Activated naive CD8-positive, alpha-beta T cell treated with anti-CD3 and anti-CD28 coated beads, Interleukin-2, amount 10 ng/mL, durations not matched to agents 7 days and 5 days (primary cell): ENCODE data around the gene HAGHL. TPM values are rescaled to one million over a fixed set of nuclear protein-coding genes. Genes with fewer than 3 reads are reported as not detected.
"Not testable (repeated sequence)": the region's sequence is repeated elsewhere in the genome, so short reads cannot be mapped to it uniquely, and the experiment has no call there.

Experiments
- ATAC-seq: fragments of 150-1000 bp; cut with Tn5 transposase; one replicate; pipeline ENCODE4 v1.10.0; 2021; ENCODE audit warnings: low read depth, moderate library complexity
- POLR2A ChIA-PET: fragments of 350-600 bp; sonication (Branson Sonifier 250); formaldehyde crosslinking; loops from one replicate; lab custom pipeline; 2021; ENCODE audit warnings: antibody characterized with exemption; lab: Charles Lee
- DNase-seq: peaks from one replicate; pipeline ENCODE4 v3.0.0; 2021
- H3K27ac Mint-ChIP-seq: one replicate; pipeline ENCODE4 v1.8.0; 2022; ENCODE audit warnings: mild to moderate bottlenecking, mixed read lengths
- H3K27me3 Mint-ChIP-seq: one replicate; pipeline ENCODE4 v1.8.0; 2022; ENCODE audit warnings: mild to moderate bottlenecking, moderate library complexity, mixed read lengths
- H3K36me3 Mint-ChIP-seq: one replicate; pipeline ENCODE4 v1.8.0; 2021; ENCODE audit warnings: mild to moderate bottlenecking, mixed read lengths
- H3K4me1 Mint-ChIP-seq: one replicate; pipeline ENCODE4 v1.8.0; 2021; ENCODE audit warnings: mixed read lengths
- H3K4me3 Mint-ChIP-seq: one replicate; pipeline ENCODE4 v1.8.0; 2022; ENCODE audit warnings: mild to moderate bottlenecking, moderate library complexity, mixed read lengths
- H3K9me3 Mint-ChIP-seq: one replicate; pipeline ENCODE4 v1.8.0; 2021; ENCODE audit warnings: mixed read lengths
- total RNA-seq, 2 experiments: library from RNA; stranded (reverse); gene quantifications; one replicate each; pipeline ENCODE4 v1.2.3, GENCODE V29; 2021

The HAGHL gene
- total RNA-seq, 2 experiments from 2014 or later = 25.8 to 34.2 TPM

DNA sequence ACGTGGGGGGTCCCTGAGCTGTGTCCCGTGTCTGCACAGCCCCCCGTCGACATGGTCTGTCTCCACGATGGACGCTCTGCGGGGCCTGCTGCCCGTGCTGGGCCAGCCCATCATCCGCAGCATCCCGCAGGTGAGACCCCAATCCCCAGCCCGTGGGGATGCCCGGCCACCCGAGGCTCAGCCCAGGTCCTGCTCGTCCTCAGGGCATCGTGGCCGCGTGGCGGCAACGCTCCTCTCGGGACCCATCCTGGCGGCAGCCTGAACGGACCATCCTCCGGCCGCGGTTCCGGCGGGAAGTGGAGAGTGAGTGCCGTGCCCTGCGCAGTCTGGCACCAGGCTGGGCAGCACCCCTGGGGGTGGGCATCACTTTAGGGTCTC, 38.6 kb downstream of the HAGHL start:
- ATAC-seq (no peak), DNase-seq (no peak)
- H3K9me3 Mint-ChIP-seq = no peaks in the 10 kb centered on the region
- H3K27me3 Mint-ChIP-seq = no peaks in the 10 kb centered on the region
- H3K27ac Mint-ChIP-seq = no peak overlapping the region
- no peak overlapping the region for H3K4me3 Mint-ChIP-seq
- no peaks in the 10 kb centered on the region for H3K36me3 Mint-ChIP-seq
- no peaks in the 10 kb centered on the region for H3K4me1 Mint-ChIP-seq
- POLR2A ChIA-PET = no interaction called here

DNA sequence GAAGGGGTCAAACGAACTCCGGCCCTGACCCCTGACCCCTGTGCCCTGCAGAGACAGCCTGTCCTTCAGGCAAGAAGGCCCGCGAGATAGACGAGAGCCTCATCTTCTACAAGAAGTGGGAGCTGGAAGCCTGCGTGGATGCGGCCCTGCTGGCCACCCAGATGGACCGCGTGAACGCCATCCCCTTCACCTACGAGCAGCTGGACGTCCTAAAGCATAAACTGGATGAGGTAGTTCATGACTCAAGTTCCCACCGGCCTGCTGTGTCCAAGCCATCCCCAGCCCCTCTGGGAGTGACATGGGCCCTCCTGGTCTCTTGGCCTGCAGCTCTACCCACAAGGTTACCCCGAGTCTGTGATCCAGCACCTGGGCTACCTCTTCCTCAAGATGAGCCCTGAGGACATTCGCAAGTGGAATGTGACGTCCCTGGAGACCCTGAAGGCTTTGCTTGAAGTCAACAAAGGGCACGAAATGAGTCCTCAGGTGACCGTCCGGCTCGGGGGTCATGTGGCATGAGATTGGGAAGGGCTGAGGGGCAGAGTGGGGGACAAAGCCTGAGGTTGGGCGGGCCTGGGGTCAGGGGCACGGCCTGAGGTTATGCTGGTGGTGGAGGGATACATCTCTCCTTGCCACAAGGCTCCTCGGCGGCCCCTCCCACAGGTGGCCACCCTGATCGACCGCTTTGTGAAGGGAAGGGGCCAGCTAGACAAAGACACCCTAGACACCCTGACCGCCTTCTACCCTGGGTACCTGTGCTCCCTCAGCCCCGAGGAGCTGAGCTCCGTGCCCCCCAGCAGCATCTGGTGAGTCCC, 39.3 kb downstream of the HAGHL start:
- no peak for DNase-seq
- no peak overlapping the region for H3K4me3 Mint-ChIP-seq
- POLR2A ChIA-PET = no interaction called here
- H3K27me3 Mint-ChIP-seq = no peaks in the 10 kb centered on the region
- H3K36me3 Mint-ChIP-seq = no peaks in the 10 kb centered on the region
- no peak overlapping the region for H3K27ac Mint-ChIP-seq
- ATAC-seq = no peak
- no peaks in the 10 kb centered on the region for H3K9me3 Mint-ChIP-seq
- no peaks in the 10 kb centered on the region for H3K4me1 Mint-ChIP-seq

DNA sequence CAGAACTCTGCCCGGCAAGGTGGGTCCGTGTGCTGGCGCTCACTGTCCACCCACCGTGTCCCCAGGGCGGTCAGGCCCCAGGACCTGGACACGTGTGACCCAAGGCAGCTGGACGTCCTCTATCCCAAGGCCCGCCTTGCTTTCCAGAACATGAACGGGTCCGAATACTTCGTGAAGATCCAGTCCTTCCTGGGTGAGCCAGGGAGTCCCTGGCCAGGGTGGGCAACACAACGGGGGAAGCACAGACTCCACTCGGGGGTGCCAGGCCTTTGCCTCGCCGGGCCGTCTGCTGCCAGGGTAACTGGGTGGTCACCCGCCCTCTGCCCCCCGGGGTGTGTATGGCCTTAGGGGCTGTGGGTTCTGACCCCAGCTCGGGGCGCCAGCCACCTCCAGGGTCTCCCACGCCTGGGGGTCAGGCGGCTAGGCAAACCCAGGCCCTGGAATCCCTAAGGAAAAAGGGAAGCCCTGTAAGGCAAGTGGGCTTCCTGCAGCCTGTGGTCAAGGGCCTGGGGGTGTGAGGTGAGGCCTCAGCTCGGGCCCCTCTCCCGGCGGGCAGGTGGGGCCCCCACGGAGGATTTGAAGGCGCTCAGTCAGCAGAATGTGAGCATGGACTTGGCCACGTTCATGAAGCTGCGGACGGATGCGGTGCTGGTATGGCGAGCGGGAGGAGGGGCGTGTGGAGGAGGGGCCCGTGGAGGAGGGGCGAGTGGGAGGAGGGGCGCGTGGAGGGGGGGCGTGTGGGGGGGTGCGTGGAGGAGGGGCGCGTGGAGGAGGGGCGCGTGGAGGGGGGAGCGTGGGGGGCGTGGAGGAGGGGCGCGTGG, 40.1 kb downstream of the HAGHL start:
- no peaks in the 10 kb centered on the region for H3K36me3 Mint-ChIP-seq
- H3K27me3 Mint-ChIP-seq = no peaks in the 10 kb centered on the region
- no peak overlapping the region for H3K4me3 Mint-ChIP-seq
- H3K27ac Mint-ChIP-seq = no peak overlapping the region
- POLR2A ChIA-PET = no interaction called here
- H3K9me3 Mint-ChIP-seq = no peaks in the 10 kb centered on the region
- no peak for ATAC-seq
- peak; percentile 32 for DNase-seq
- no peaks in the 10 kb centered on the region for H3K4me1 Mint-ChIP-seq

DNA sequence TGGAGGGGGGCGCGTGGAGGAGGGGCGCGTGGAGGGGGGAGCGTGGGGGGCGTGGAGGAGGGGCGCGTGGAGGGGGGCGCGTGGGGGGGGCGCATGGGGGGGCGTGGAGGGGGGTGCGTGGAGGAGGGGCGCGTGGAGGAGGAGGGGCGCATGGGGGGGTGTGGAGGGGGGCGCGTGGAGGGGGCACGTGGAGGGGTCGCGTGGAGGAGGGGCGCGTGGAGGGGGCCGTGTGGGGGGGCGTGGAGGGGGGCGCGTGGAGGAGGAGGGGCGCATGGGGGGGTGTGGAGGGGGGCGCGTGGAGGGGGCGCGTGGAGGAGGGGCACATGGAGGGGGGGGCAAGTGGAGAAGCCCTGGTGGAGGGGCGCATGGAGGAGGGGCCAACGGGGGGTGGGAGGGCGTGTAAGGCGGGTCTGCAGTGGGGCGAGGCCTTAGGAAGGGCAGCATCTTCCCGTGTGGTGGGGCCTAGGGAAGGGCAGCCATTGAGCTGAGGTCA, 40.9 kb downstream of the HAGHL start:
- Mint-ChIP-seq H3K27me3 (no peaks in the 10 kb centered on the region), H3K4me3 (no peak overlapping the region), H3K36me3 (no peaks in the 10 kb centered on the region), H3K9me3 (no peaks in the 10 kb centered on the region), H3K4me1 (no peaks in the 10 kb centered on the region), H3K27ac (no peak overlapping the region)
- ATAC-seq = no peak
- no peak for DNase-seq
- POLR2A ChIA-PET = no interaction called here

DNA sequence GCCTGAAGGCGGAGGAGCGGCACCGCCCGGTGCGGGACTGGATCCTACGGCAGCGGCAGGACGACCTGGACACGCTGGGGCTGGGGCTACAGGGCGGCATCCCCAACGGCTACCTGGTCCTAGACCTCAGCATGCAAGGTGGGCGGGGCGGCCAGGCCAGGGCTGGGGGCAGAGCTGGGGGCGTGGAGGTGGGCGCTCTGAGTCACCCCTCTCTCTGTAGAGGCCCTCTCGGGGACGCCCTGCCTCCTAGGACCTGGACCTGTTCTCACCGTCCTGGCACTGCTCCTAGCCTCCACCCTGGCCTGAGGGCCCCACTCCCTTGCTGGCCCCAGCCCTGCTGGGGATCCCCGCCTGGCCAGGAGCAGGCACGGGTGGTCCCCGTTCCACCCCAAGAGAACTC, 41.5 kb downstream of the HAGHL start:
- H3K27me3 Mint-ChIP-seq = no peaks in the 10 kb centered on the region
- H3K4me1 Mint-ChIP-seq = no peaks in the 10 kb centered on the region
- POLR2A ChIA-PET = no interaction called here
- H3K36me3 Mint-ChIP-seq = no peaks in the 10 kb centered on the region
- no peak overlapping the region for H3K4me3 Mint-ChIP-seq
- ATAC-seq = no peak
- no peak overlapping the region for H3K27ac Mint-ChIP-seq
- DNase-seq = no peak
- H3K9me3 Mint-ChIP-seq = no peaks in the 10 kb centered on the region

DNA sequence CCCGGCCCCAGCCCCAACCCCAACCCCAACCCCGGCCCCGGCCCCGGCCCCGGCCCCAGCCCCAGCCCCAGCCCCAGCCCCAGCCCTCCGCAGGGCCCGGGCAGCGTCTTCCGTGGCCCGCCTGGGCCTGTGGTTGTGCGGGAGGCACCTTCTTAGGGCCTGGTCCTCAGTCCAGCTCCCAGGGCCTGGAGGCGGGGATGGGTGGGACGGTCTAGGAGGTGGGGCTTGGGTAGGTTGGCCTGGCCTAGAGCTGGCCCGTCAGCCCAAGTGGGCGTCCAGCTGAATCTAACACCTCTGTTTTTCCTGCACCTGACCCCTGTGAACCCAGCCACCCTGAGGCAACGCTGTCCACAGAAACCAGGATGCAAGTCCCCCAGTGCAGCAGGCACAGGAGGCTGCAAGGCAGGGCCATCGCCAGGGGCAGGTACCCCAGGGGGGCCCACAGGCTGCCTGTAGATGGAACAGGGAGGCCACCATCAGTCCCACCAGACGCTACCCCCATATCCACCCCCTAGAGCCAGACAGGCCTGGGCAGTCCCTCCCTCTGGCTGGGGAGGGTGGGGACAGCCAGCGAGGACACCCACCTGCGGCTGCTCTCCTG, 42.4 kb downstream of the HAGHL start:
- no peaks in the 10 kb centered on the region for H3K36me3 Mint-ChIP-seq
- no peaks in the 10 kb centered on the region for H3K27me3 Mint-ChIP-seq
- no peak overlapping the region for H3K4me3 Mint-ChIP-seq
- no peak overlapping the region for H3K27ac Mint-ChIP-seq
- POLR2A ChIA-PET = no interaction called here
- H3K9me3 Mint-ChIP-seq = no peaks in the 10 kb centered on the region
- DNase-seq = no peak
- ATAC-seq = no peak
- no peaks in the 10 kb centered on the region for H3K4me1 Mint-ChIP-seq

DNA sequence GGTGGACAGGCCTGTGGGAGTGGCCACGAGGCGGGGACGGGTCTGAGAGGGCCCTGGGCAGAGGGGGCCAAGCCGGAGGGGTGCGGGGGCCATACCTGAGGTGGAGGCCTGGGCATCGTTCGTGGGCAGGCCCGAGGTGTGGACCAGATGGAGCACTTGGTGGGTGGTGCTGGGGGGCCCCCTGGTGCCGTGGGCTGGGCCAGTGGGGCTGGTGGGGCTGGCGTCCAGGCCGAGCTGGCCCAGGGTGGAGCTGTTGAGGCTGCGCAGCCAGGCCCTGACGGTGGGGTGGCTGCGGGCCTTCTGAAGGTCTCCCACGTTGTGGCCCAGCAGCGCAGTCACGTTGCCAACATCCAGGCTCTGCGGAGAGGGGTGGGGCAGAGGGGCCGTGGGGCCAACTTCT, 43.0 kb downstream of the HAGHL start:
- H3K4me1 Mint-ChIP-seq = no peaks in the 10 kb centered on the region

DNA sequence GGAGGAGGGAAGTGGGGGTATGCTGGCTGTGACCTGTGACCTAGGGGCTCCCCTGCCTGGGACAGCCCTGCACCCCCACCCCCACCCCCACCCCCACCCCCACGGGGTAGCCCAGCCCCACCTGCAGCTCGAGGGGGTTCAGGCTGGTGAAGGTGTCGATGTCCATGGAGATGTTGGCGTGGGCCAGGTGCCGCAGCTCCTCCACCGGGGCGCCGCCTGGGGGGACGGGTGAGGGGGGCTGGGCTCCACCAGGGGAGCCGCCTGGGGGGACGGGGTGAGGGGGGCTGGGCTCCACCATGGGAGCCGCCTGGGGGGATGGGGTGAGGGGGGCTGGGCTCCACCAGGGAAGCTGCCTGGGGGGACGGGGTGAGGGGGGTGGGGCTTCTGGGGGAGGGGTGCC, 43.5 kb downstream of the HAGHL start:
- H3K9me3 Mint-ChIP-seq = no peaks in the 10 kb centered on the region
- no peaks in the 10 kb centered on the region for H3K27me3 Mint-ChIP-seq
- no peaks in the 10 kb centered on the region for H3K36me3 Mint-ChIP-seq
- ATAC-seq (no peak), DNase-seq (no peak)
- H3K4me3 Mint-ChIP-seq = no peak overlapping the region
- POLR2A ChIA-PET = no interaction called here
- no peaks in the 10 kb centered on the region for H3K4me1 Mint-ChIP-seq
- H3K27ac Mint-ChIP-seq = no peak overlapping the region

More for the DNA sequence above, 43.0 kb downstream of the HAGHL start:
- Mint-ChIP-seq H3K4me3 (no peak overlapping the region), H3K9me3 (no peaks in the 10 kb centered on the region), H3K36me3 (no peaks in the 10 kb centered on the region), H3K27ac (no peak overlapping the region), H3K27me3 (no peaks in the 10 kb centered on the region)
- no peak for DNase-seq
- POLR2A ChIA-PET = no interaction called here
- no peak for ATAC-seq

DNA sequence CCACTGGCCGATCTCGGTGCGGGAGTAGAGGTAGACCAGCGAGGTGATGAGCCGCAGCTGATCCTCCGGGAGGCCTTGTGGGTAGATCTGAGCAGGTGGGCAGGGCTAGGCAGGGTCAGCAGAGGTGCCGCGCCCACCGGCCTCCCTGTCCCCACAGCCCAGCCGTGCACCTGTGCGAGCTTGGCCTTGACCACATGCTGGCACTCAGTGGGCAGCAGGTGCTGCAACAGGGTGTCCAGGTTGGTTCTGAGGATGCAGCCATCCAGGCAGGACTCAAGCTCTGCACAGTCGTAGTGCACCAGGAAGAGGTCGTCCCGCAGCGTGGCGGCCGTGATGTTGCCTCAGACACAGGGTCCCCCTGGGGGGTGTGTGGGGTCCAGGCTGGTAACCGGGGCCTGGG, 46.1 kb downstream of the HAGHL start:
- Mint-ChIP-seq H3K27me3 (peaks cover 2% of the 10 kb centered on the region), H3K4me1 (peaks cover 2% of the 10 kb centered on the region), H3K9me3 (no peaks in the 10 kb centered on the region), H3K27ac (no peak overlapping the region), H3K4me3 (no peak overlapping the region), H3K36me3 (no peaks in the 10 kb centered on the region)
- no peak for DNase-seq
- POLR2A ChIA-PET = interaction anchor here (1.0 kb wide), 1 partner anchor 28 kb away, joined by 7 read pairs; no protein-coding TSS in a partner anchor
- no peak for ATAC-seq

DNA sequence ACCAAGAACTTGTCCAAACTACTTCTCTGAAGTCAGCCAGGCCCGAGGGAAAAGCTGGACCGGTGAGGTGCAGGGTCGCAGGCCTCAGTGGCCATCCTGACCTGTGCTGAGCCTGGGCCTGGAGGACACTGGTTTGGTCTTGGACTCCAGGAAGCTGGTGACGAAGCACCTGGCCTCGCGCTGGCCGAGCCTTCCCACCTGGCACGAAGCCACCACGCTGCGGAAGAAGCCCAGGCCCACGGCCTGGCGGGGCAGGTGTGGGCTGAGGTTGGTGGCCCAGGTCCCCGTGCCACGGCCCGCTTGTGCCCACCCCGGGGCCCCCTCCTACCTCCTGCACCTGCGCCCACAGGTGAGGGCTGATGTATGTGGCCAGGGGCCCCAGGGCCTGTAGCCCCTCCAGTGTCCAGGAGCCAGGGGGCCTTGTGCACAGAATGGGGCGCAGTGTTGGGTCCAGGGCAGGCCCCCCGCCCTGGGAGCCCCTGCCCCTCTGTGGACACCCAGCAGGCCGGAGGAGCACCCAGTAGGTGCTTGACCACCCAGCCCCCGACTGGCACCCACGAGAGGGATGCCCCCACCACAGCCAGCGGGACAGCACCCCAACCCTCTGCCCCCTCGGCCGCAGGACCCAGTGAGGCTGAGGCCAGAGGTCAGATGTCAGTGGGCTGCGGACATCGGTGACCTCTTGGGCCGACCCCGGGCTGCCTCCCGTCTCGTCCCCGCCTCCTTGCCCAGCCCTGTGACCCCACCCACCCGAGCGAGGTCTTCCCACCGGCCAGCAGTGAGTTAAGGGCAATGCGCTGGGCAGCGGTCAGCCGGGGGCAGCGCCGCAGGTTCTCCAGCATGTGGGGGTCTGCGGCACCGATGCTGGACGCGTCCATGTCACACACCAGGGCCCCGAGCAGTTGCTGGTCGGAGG, 47.4 kb downstream of the HAGHL start:
- Mint-ChIP-seq H3K27me3 (peaks cover 2% of the 10 kb centered on the region), H3K36me3 (no peaks in the 10 kb centered on the region), H3K4me3 (no peak overlapping the region), H3K9me3 (no peaks in the 10 kb centered on the region), H3K4me1 (peaks cover 2% of the 10 kb centered on the region), H3K27ac (no peak overlapping the region)
- POLR2A ChIA-PET = interaction anchor here (1.0 kb wide), 1 partner anchor 30 kb away, joined by 7 read pairs; no protein-coding TSS in a partner anchor
- DNase-seq (no peak), ATAC-seq (no peak)

DNA sequence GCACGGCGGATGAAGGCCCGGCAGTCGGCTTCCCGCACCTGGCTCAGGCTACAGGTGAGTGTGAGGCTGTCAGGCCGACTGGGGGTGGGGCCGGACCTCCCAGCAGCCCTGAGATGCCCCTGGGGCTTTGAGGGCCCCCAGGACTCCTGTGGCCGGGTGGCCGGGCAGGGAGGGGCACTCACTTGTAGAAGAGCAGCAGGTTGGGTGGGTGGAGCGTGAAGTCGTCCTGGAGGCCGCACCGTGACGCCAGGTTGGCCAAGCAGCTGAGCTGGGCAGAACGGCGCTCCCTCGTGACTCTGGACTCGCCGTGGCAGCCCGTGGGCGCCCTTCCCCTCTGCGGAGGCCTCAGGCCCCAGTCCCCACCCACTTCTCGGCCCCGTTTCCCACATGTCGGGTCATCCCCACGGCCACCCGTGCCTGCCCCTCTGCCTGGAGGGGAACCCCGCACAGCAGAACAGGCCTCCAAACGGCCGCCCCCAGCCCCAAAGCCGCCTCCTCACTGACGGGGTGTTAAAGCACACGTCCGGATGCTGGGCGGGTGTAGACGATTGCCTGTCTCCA, 48.4 kb downstream of the HAGHL start:
- POLR2A ChIA-PET = no interaction called here
- H3K36me3 Mint-ChIP-seq = no peaks in the 10 kb centered on the region
- no peak overlapping the region for H3K27ac Mint-ChIP-seq
- no peaks in the 10 kb centered on the region for H3K9me3 Mint-ChIP-seq
- ATAC-seq = no peak
- H3K4me3 Mint-ChIP-seq = no peak overlapping the region
- peaks cover 2% of the 10 kb centered on the region for H3K27me3 Mint-ChIP-seq
- DNase-seq = no peak
- H3K4me1 Mint-ChIP-seq = peaks cover 2% of the 10 kb centered on the region

DNA sequence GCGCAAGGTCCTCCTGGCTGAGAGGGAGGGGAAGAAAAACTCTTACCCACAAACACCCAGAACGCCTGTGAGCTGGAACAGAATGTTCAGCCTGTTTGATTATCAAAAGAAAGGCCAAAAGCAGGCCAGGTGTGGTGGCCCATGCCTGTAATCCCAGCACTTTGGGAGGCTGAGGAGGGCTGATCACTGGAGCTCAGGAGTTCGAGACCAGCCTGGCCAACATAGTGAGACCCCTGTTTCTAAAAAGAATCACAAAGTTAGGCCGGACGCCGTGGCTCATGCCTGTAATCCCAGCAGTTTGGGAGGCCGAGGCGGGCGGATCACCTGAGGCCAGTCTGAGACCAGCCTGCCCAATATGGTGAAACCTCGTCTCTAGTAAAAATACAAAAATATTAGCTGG, 49.4 kb downstream of the HAGHL start:
- H3K27ac Mint-ChIP-seq, POLR2A ChIA-PET, ATAC-seq, H3K36me3 Mint-ChIP-seq, DNase-seq, H3K9me3 Mint-ChIP-seq, H3K27me3 Mint-ChIP-seq, H3K4me3 Mint-ChIP-seq, H3K4me1 Mint-ChIP-seq: not testable (repeated sequence)
